Left hindlimb (tissue), 1 donor: ENCODE results near the gene HSD11B1L.

Experiments used
- DNase-seq: peaks from one replicate; pipeline ENCODE4 v3.0.0-alpha.2; 2018

HSD11B1L gene

GRCh38 chr19:5667751-5668271 lies 13.0 kb upstream of the HSD11B1L start:
- DNase-seq = no peak

- DNase-seq = no peak
These were observed 11.6 kb upstream of the HSD11B1L start for GRCh38 chr19:5669212-5669611.

- no peak for DNase-seq
These were observed 9.2 kb upstream of the HSD11B1L start for GRCh38 chr19:5671600-5671999.

GRCh38 chr19:5672708-5673459 lies 7.9 kb upstream of the HSD11B1L start:
- no peak for DNase-seq

- DNase-seq = no peak
These were observed 7.1 kb upstream of the HSD11B1L start for GRCh38 chr19:5673752-5674151.

GRCh38 chr19:5674714-5675113 lies 6.1 kb upstream of the HSD11B1L start:
- DNase-seq = no peak

GRCh38 chr19:5676105-5676771 lies 4.6 kb upstream of the HSD11B1L start:
- DNase-seq = no peak

GRCh38 chr19:5676772-5677105 lies 4.1 kb upstream of the HSD11B1L start:
- DNase-seq = no peak

- no peak for DNase-seq
These were observed 3.7 kb upstream of the HSD11B1L start for GRCh38 chr19:5677136-5677535.

GRCh38 chr19:5677580-5677979 lies 3.2 kb upstream of the HSD11B1L start:
- no peak for DNase-seq

GRCh38 chr19:5678071-5678718 lies 2.6 kb upstream of the HSD11B1L start:
- DNase-seq = no peak

GRCh38 chr19:5679289-5680083 lies 1.3 kb upstream of the HSD11B1L start:
- no peak for DNase-seq

GRCh38 chr19:5680084-5680436 lies 767 bp upstream of the HSD11B1L start:
- DNase-seq = no peak

GRCh38 chr19:5681391-5682106 lies 722 bp downstream of the HSD11B1L start:
- DNase-seq = no peak

- DNase-seq = no peak
These were observed 1.3 kb downstream of the HSD11B1L start for GRCh38 chr19:5682107-5682482.

- no peak for DNase-seq
These were observed 2.5 kb downstream of the HSD11B1L start for GRCh38 chr19:5683177-5683886.

- DNase-seq = no peak
These were observed 4.0 kb downstream of the HSD11B1L start for GRCh38 chr19:5684694-5685430.

GRCh38 chr19:5686326-5686646 lies 5.5 kb downstream of the HSD11B1L start:
- no peak for DNase-seq

GRCh38 chr19:5686647-5687359 lies 6.0 kb downstream of the HSD11B1L start:
- peak; percentile 96 for DNase-seq

- no peak for DNase-seq
These were observed 6.8 kb downstream of the HSD11B1L start for GRCh38 chr19:5687360-5688198.
